Body of pancreas (tissue), 4 donors: ENCODE results near the gene NCBP2L. TPM values are rescaled to one million over a fixed set of nuclear protein-coding genes. Genes with fewer than 3 reads are reported as not detected.

Experiments
- ATAC-seq: fragments of 150-250 bp; one replicate; pipeline ENCODE4 v1.9.1; 2016
- DNase-seq, 4 donors: peaks; one replicate each; pipeline ENCODE4 v3.0.0-alpha.2; 2019
- H3K27ac ChIP-seq, 4 donors: fragments of 200-600 bp; sonication (generic); 1 replicate in 3 of 4; 2 replicates in 1 of 4; pipeline versions ENCODE4 v1.5.1 to v1.6.1; 2016 to 2019; ENCODE audit warnings: mild to moderate bottlenecking in 1 of 4, mixed read lengths in 1 of 4, moderate library complexity in 1 of 4
- H3K27me3 ChIP-seq, 2 donors: fragments of 200-600 bp; sonication (generic); one replicate each; pipeline ENCODE4 v1.6.0; 2016; ENCODE audit warnings: mild to moderate bottlenecking in 1 of 2
- H3K36me3 ChIP-seq, 2 donors: fragments of 200-600 bp; sonication (generic); replicated peaks in 1 of 2; 2 replicates each; pipeline ENCODE4 v1.5.1; 2016; ENCODE audit warnings: low read depth in 2 of 2; ENCODE audit not compliant: insufficient read depth in 1 of 2
- H3K4me1 ChIP-seq: fragments of 200-600 bp; sonication (generic); one replicate; pipeline ENCODE4 v1.6.0; 2016
- H3K4me3 ChIP-seq, 2 donors: fragments of 200-600 bp; sonication (generic); 1 replicate in 1 of 2; 2 replicates in 1 of 2; pipeline ENCODE4 v1.5.1; 2016 to 2019
- H3K9me3 ChIP-seq, 3 donors: fragments of 200-600 bp; sonication (generic); 1 replicate in 2 of 3; 2 replicates in 1 of 3; pipeline ENCODE4 v1.5.1; 2016
- CTCF ChIP-seq, 7 experiments: fragments of 450-650 bp in 4 of 7; fragments of 200-600 bp in 3 of 7; sonication (generic) in 3 of 7; IDR thresholded peaks; one replicate each; pipeline ENCODE4 v1.5.1; 2016 to 2019; ENCODE audit warnings: antibody characterized with exemption in 7 of 7
- POLR2A ChIP-seq, 3 donors: fragments of 450-650 bp; IDR thresholded peaks; one replicate each; pipeline ENCODE4 v1.6.1; 2016; ENCODE audit warnings: antibody characterized with exemption in 3 of 3, mild to moderate bottlenecking in 2 of 3
- WGBS, 2 donors: methylation state at CpG; one replicate each; pipeline ENCODE4 v1.1.5; 2017; 5-methylcytosine and 5-hydroxymethylcytosine counted together
- intact Hi-C: fragments of 100-400 bp; cut with DNase I; formaldehyde crosslinking; loops from one replicate; pipeline ENCODE4 v1.15.1; 2023
- total RNA-seq, 2 donors: library from RNA; depleted of rRNA; stranded (reverse); fragments of >200 nt; gene quantifications; one replicate each; pipeline ENCODE4 v1.1.0, GENCODE V29; 2016

Gene NCBP2L
- total RNA-seq, 2 donors from 2014 or later: not detected

- DNase-seq (peak in 3 of 4 donors; percentile 15 to 41 (median 29)), ATAC-seq (no peak)
- WGBS, 2 donors: 20 to 27% methylated on average over 1 to 18 of the region's 23 CpGs
- Histone ChIP-seq H3K27me3 (no peaks in the 10 kb centered on the region), H3K27ac (peak overlapping the region; percentile 85 to 90 (median 88)), H3K9me3 (no peaks in the 10 kb centered on the region), H3K4me3 (no peak overlapping the region), H3K4me1 (peaks cover 88% of the 10 kb centered on the region), H3K36me3 (no peaks in the 10 kb centered on the region)
- TF ChIP-seq POLR2A (IDR thresholded peaks at IDR 0.05): no peak
- TF ChIP-seq CTCF (IDR thresholded peaks at IDR 0.05): no peak
- intact Hi-C loops: no loop called here
These were observed 34.8 kb upstream of the NCBP2L start for GRCh38 chrX:107742700-107743191.

GRCh38 chrX:107743995-107744394 lies 33.5 kb upstream of the NCBP2L start:
- WGBS, 2 donors: 97 to 98% methylated on average over 5 to 6 of the region's 7 CpGs
- H3K27ac ChIP-seq: peak overlapping the region in 3 of 4 donors; percentile 87 to 90 (median 88)

GRCh38 chrX:107744868-107745267 lies 32.7 kb upstream of the NCBP2L start:
- DNase-seq (no peak), ATAC-seq (no peak)
- peaks cover 75% of the 10 kb centered on the region for H3K4me1 ChIP-seq
- no peaks in the 10 kb centered on the region for H3K27me3 ChIP-seq
- whole genome bisulfite sequencing, 2 donors: 100% methylated on average over 2 of the region's 2 CpGs
- no peak overlapping the region for H3K27ac ChIP-seq
- H3K36me3 ChIP-seq: no peaks in the 10 kb centered on the region
- no peak overlapping the region for H3K4me3 ChIP-seq
- H3K9me3 ChIP-seq: no peaks in the 10 kb centered on the region
- TF ChIP-seq POLR2A (IDR thresholded peaks at IDR 0.05) (no peak), CTCF (IDR thresholded peaks at IDR 0.05) (no peak)
- intact Hi-C loops: no loop called here

More at GRCh38 chrX:107743995-107744394, 33.5 kb upstream of the NCBP2L start:
- intact Hi-C loops: no loop called here
- no peaks in the 10 kb centered on the region for H3K27me3 ChIP-seq
- no peak overlapping the region for H3K4me3 ChIP-seq
- peaks cover 83% of the 10 kb centered on the region for H3K4me1 ChIP-seq
- DNase-seq (no peak), ATAC-seq (no peak)
- H3K9me3 ChIP-seq: no peaks in the 10 kb centered on the region
- no peaks in the 10 kb centered on the region for H3K36me3 ChIP-seq
- no peak for TF ChIP-seq POLR2A (IDR thresholded peaks at IDR 0.05)
- TF ChIP-seq CTCF (IDR thresholded peaks at IDR 0.05): no peak

GRCh38 chrX:107747596-107748161 lies 29.9 kb upstream of the NCBP2L start:
- no peak for TF ChIP-seq POLR2A (IDR thresholded peaks at IDR 0.05)
- TF ChIP-seq CTCF (IDR thresholded peaks at IDR 0.05): no peak
- Histone ChIP-seq H3K27ac (peak overlapping the region in 2 of 4 donors; percentile 18 to 24), H3K4me3 (no peak overlapping the region), H3K27me3 (no peaks in the 10 kb centered on the region), H3K9me3 (no peaks in the 10 kb centered on the region), H3K36me3 (no peaks in the 10 kb centered on the region), H3K4me1 (peaks cover 47% of the 10 kb centered on the region)
- 20 to 24% methylated on average over 2 to 3 of the region's 3 CpGs for WGBS, 2 donors
- intact Hi-C loops: no loop called here
- DNase-seq: peak in 2 of 4 donors; percentile 22 to 34
- ATAC-seq: peak; percentile 37

GRCh38 chrX:107748506-107748905 lies 29.0 kb upstream of the NCBP2L start:
- no peak overlapping the region for H3K27ac ChIP-seq

More at GRCh38 chrX:107748506-107748905, 29.0 kb upstream of the NCBP2L start:
- intact Hi-C loops: no loop called here
- ATAC-seq: no peak
- Histone ChIP-seq H3K9me3 (no peaks in the 10 kb centered on the region), H3K36me3 (no peaks in the 10 kb centered on the region), H3K27me3 (no peaks in the 10 kb centered on the region), H3K4me3 (no peak overlapping the region), H3K4me1 (peaks cover 38% of the 10 kb centered on the region)
- no peak for TF ChIP-seq CTCF (IDR thresholded peaks at IDR 0.05)
- TF ChIP-seq POLR2A (IDR thresholded peaks at IDR 0.05): no peak
- no peak for DNase-seq
- 67 to 74% methylated on average over 5 of the region's 6 CpGs for WGBS, 2 donors
